T-cell (primary cell): ENCODE measurements around the gene NMRK1. TPM values are rescaled to one million over a fixed set of nuclear protein-coding genes. Genes with fewer than 3 reads are reported as not detected.

Experiments used
- ATAC-seq, 4 experiments: fragments of 200-7000 bp in 3 of 4; fragments of 150-1000 bp in 1 of 4; cut with Tn5 transposase; replicated peaks in 1 of 4; 1 replicate in 3 of 4; 2 replicates in 1 of 4; pipeline ENCODE4 v1.10.0; 2021; ENCODE audit warnings: moderate library complexity in 3 of 4, mild to moderate bottlenecking in 2 of 4, moderate number of reproducible peaks in 1 of 4
- CTCF ChIA-PET, 2 donors: fragments of 300-600 bp; sonication (Branson Sonifier 250); formaldehyde crosslinking; loops; one replicate each; lab custom pipeline; 2022; ENCODE audit warnings: antibody characterized with exemption in 2 of 2; lab: Charles Lee
- POLR2A ChIA-PET, 2 donors: fragments of 300-600 bp; sonication (Branson Sonifier 250); formaldehyde crosslinking; loops; one replicate each; lab custom pipeline; 2022; ENCODE audit warnings: antibody characterized with exemption in 2 of 2; lab: Charles Lee
- DNase-seq, 35 experiments: peaks; one replicate each; pipeline versions ENCODE4 v3.0.0 to v3.0.0-alpha.2; 2013 to 2023
- H3K27ac ChIP-seq: one replicate; pipeline ENCODE4 v1.5.1; 2013; ENCODE audit warnings: low read length
- H3K27me3 ChIP-seq, 2 experiments: replicated peaks in 1 of 2; 1 replicate in 1 of 2; 2 replicates in 1 of 2; pipeline versions ENCODE4 v1.6.1 to v1.7.0; 2013; ENCODE audit warnings: low read length in 1 of 2, mixed read lengths in 1 of 2; ENCODE audit not compliant: control insufficient read depth in 2 of 2, insufficient read depth in 2 of 2; ENCODE audit errors: extremely low read depth in 1 of 2
- H3K36me3 ChIP-seq, 2 donors: 1 replicate in 1 of 2; 2 replicates in 1 of 2; pipeline versions ENCODE4 v1.6.1 to v1.7.0; 2013; ENCODE audit warnings: low read length in 1 of 2; ENCODE audit not compliant: control insufficient read depth in 2 of 2, insufficient read depth in 1 of 2; ENCODE audit errors: extremely low read depth in 1 of 2
- H3K4me1 ChIP-seq, 2 experiments: 1 replicate in 1 of 2; 2 replicates in 1 of 2; pipeline versions ENCODE4 v1.6.1 to v1.7.0; 2013; ENCODE audit warnings: low read length in 2 of 2, mixed read lengths in 1 of 2; ENCODE audit not compliant: insufficient read depth in 2 of 2, control insufficient read depth in 1 of 2; ENCODE audit errors: extremely low read depth in 1 of 2
- H3K4me3 ChIP-seq, 2 donors: 1 replicate in 1 of 2; 2 replicates in 1 of 2; pipeline versions ENCODE4 v1.5.1 to v1.7.0; 2013; ENCODE audit warnings: mild to moderate bottlenecking in 2 of 2, low read length in 1 of 2, moderate library complexity in 1 of 2; ENCODE audit not compliant: control insufficient read depth in 1 of 2; ENCODE audit errors: extremely low read depth in 1 of 2
- H3K9me3 ChIP-seq: 2 replicates; pipeline ENCODE4 v1.7.0; 2013
- H3K27ac Mint-ChIP-seq, 2 donors: one replicate each; pipeline ENCODE4 v1.8.0; 2020 to 2021; ENCODE audit warnings: mild to moderate bottlenecking in 2 of 2, mixed read lengths in 2 of 2
- H3K27me3 Mint-ChIP-seq, 2 donors: one replicate each; pipeline ENCODE4 v1.8.0; 2021 to 2022; ENCODE audit warnings: mixed read lengths in 2 of 2
- H3K36me3 Mint-ChIP-seq: one replicate; pipeline ENCODE4 v1.8.0; 2021; ENCODE audit warnings: mixed read lengths
- H3K4me1 Mint-ChIP-seq, 3 donors: one replicate each; pipeline ENCODE4 v1.8.0; 2020 to 2022; ENCODE audit warnings: mixed read lengths in 3 of 3, mild to moderate bottlenecking in 1 of 3
- H3K4me3 Mint-ChIP-seq, 3 donors: one replicate each; pipeline ENCODE4 v1.8.0; 2020 to 2022; ENCODE audit warnings: mild to moderate bottlenecking in 3 of 3, mixed read lengths in 3 of 3, moderate library complexity in 3 of 3
- H3K9me3 Mint-ChIP-seq, 3 donors: one replicate each; pipeline ENCODE4 v1.8.0; 2020 to 2022; ENCODE audit warnings: mixed read lengths in 3 of 3
- WGBS: methylation state at CpG from one replicate; pipeline ENCODE4 v1.1.5; 2013; ENCODE audit warnings: missing lambda C conversion rate; ENCODE audit not compliant: insufficient coverage; 5-methylcytosine and 5-hydroxymethylcytosine counted together
- total RNA-seq, 35 experiments: library from RNA in 6 of 35; stranded (reverse) in 6 of 35; fragments of 120-200 nt in 1 of 35; gene quantifications; one replicate each; pipeline versions ENCODE4 v1.2.1 to v1.2.4 and lab custom pipeline; 2013 to 2026

Gene NMRK1
- total RNA-seq, 5 donors from 2014 or later (not counting 1 experiment from before 2014, with no cell fraction given) = 61.9 to 91.0 (median 72.6) TPM

DNA sequence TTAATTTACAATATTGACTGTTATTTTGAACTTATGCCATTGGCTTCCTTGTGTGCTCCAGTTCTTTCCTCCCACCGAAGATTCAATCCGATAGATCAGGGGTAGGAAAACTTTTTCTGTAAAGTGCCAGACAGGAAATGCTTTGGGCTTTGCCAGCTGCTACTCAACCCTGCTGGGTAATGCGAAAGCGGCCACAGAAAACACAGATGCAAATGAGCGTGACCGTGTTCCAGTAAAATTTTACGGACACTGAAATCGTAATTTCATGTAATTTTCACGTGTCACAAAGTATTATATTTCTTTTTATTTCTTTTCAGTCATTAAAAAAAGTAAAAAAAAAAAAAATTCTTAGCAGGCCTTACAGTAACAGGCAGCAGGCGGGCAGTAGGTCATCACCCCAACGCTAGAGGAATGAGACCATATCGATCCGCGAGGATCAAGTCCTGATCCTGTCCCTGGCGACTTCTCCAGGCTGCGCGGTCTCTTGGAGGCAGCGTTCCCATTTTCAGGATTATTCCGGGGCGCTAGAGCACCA lies 599 bp downstream of the NMRK1 start:
- Mint-ChIP-seq H3K36me3 (peaks cover 7% of the 10 kb centered on the region), H3K27ac (peak overlapping the region; percentile 95), H3K4me1 (peaks cover 71 to 80% (median 76%) of the 10 kb centered on the region in 3 donors), H3K4me3 (peak overlapping the region; percentile 95 to 96 (median 96)), H3K9me3 (no peaks in the 10 kb centered on the region), H3K27me3 (no peaks in the 10 kb centered on the region)
- Histone ChIP-seq H3K27me3 (no peaks in the 10 kb centered on the region), H3K4me1 (peaks cover 48 to 49% of the 10 kb centered on the region in 2 experiments), H3K4me3 (peak overlapping the region; percentile 92 to 93), H3K36me3 (peaks cover 6 to 9% of the 10 kb centered on the region in 2 donors), H3K9me3 (no peaks in the 10 kb centered on the region), H3K27ac (peak overlapping the region; percentile 90)
- ChIA-PET CTCF (interaction anchor here (0.7 to 2.6 kb wide), 11 partner anchors 11 to 221 kb away, joined by 3 to 10 read pairs (median 5); partner anchors contain the start of genes C9orf40 (in 1 of the 2) and CARNMT1 (in 1 of the 2)), POLR2A (interaction anchor here (0.6 to 4.9 kb wide), 9 partner anchors 33 to 1307 kb away, joined by 3 to 34 read pairs (median 4); partner anchors contain the start of genes CARNMT1 (in 1 of the 2) and RFK (in 1 of the 2))
- no peak for ATAC-seq
- 0% methylated on average over 12 of the region's 20 CpGs for WGBS
- DNase-seq = peak in 29 of 35 experiments; percentile 13 to 76 (median 29)

DNA sequence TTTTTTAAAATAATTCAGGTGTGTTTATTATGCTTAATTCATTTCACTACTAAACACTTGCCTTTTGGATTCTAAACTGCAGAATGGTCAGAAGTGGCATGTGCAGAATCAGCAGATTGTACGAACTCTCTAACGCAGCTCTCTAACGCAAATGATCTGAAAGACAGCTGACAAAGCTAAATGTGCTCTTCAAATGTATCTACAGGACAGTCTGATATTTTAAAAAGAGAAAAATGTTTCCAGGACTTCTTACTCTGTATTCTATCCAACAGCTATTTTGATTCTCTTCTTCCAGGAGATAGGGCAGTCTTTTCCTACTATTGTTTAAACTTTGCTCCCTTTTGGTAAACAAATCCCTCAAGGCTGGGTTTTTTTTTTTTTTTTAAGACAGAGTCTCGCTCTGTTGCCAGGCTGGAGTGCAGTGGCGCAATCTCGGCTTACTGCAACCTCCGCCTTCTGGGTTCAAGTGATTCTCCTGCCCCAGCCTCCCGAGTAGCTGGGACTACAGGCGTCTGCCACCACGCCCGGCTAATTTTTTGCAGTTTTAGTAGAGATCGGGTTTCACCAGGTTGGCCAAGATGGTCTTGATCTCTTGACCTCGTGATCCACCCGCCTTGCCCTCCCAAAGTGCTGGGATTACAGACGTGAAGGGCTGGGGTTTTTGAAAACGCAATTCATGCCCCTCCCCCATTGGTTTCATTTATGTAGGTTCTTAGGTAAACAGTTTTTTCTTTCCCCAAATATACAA lies 1.2 kb downstream of the NMRK1 start:
- Histone ChIP-seq H3K9me3 (no peaks in the 10 kb centered on the region), H3K36me3 (peaks cover 6 to 13% of the 10 kb centered on the region in 2 donors), H3K27ac (peak overlapping the region; percentile 90), H3K4me3 (peak overlapping the region; percentile 92 to 93), H3K27me3 (no peaks in the 10 kb centered on the region), H3K4me1 (peaks cover 44 to 48% of the 10 kb centered on the region in 2 experiments)
- ChIA-PET CTCF (interaction anchor here (0.6 to 2.6 kb wide), 12 partner anchors 11 to 314 kb away, joined by 3 to 9 read pairs (median 4); partner anchors contain the start of gene CARNMT1 (in 1 of the 2)), POLR2A (interaction anchor here (0.6 to 4.9 kb wide), 5 partner anchors 14 to 333 kb away, joined by 3 to 34 read pairs (median 3); partner anchors contain the start of gene CARNMT1 (in 1 of the 2))
- no peaks in the 10 kb centered on the region for H3K9me3 Mint-ChIP-seq
- DNase-seq (peak in 3 of 35 experiments; percentile 3 to 13 (median 7)), ATAC-seq (no peak)
- H3K27me3 Mint-ChIP-seq = no peaks in the 10 kb centered on the region
- H3K27ac Mint-ChIP-seq = peak overlapping the region; percentile 95
- H3K4me3 Mint-ChIP-seq = peak overlapping the region; percentile 95 to 96 (median 96)
- peaks cover 68 to 75% (median 74%) of the 10 kb centered on the region in 3 donors for H3K4me1 Mint-ChIP-seq
- 38% methylated on average over 11 of the region's 16 CpGs for WGBS
- peaks cover 13% of the 10 kb centered on the region for H3K36me3 Mint-ChIP-seq

DNA sequence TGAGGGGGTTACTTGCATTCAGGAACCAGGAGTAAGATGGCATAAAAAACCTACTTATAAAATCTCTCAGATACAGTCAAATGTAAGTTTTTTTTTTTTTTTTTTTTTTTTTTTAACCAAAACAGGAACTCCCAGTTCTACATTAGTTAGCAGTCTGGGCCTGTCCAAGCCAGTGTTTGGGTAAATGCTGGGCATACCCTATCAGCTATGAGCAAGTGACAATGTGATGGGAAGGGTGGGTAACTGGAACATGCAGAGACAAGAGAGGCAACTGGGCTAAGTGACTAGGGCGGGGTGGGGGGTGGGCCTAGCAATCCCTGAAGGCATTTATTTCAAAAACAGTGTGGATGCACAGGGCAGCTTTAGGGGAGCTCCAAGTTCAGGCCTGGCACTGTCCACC lies 2.3 kb downstream of the NMRK1 start:
- Histone ChIP-seq H3K27ac (peak overlapping the region; percentile 90), H3K9me3 (no peaks in the 10 kb centered on the region), H3K36me3 (peaks cover 6 to 24% of the 10 kb centered on the region in 2 donors), H3K4me1 (peaks cover 34 to 39% of the 10 kb centered on the region in 2 experiments), H3K27me3 (no peaks in the 10 kb centered on the region), H3K4me3 (no peak overlapping the region)
- Mint-ChIP-seq H3K27ac (peak overlapping the region; percentile 79 to 95), H3K4me3 (peak overlapping the region; percentile 95 to 96 (median 96)), H3K4me1 (peaks cover 59 to 65% (median 63%) of the 10 kb centered on the region in 3 donors), H3K27me3 (no peaks in the 10 kb centered on the region), H3K36me3 (peaks cover 19% of the 10 kb centered on the region), H3K9me3 (no peaks in the 10 kb centered on the region)
- ATAC-seq = no peak
- WGBS = no CpG with 5 or more reads among the region's 1 CpG
- POLR2A ChIA-PET = interaction anchor here (0.5 to 4.9 kb wide), 4 partner anchors 14 to 63 kb away, joined by 3 to 34 read pairs (median 3); partner anchors contain the start of gene CARNMT1 (in 1 of the 2)
- CTCF ChIA-PET = interaction anchor here (0.6 to 2.6 kb wide), 12 partner anchors 10 to 900 kb away, joined by 3 to 9 read pairs (median 4); partner anchors contain the start of gene CARNMT1 (in 1 of the 2)
- DNase-seq = no peak

DNA sequence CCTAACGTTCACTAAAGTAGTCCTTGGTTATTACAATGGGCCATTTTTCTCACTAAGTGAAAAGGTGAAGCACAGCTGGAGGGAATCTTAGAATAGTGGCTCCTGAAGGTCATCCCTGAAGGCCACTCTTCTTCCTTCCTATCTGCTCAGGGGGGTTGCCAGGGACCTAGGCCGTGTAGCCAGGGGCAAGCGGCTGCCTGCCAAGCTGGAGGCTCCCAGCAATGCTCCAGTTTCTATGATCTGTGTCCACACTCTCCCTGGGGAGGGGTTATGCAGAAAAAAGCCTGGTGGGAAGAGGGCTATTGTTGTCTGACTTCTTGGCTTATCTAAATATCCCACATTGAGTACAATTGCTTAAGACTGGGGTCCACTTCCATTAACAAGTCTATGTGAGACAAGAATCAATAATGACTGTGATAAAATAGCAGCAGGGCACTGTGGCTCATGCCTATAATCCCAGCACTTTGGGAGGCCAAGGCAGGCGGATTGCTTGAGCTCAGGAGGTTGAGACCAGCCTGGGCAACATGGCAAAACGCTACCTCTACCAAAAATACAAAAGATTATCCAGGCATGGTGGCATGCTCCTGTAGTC lies 3.8 kb downstream of the NMRK1 start:
- Mint-ChIP-seq H3K9me3 (no peaks in the 10 kb centered on the region), H3K27me3 (no peaks in the 10 kb centered on the region), H3K4me1 (peaks cover 48 to 56% (median 53%) of the 10 kb centered on the region in 3 donors), H3K36me3 (peaks cover 33% of the 10 kb centered on the region), H3K4me3 (no peak overlapping the region), H3K27ac (peak overlapping the region; percentile 56 to 95)
- no CpG with 5 or more reads among the region's 5 CpGs for WGBS
- Histone ChIP-seq H3K27me3 (no peaks in the 10 kb centered on the region), H3K4me1 (peaks cover 25 to 31% of the 10 kb centered on the region in 2 experiments), H3K9me3 (no peaks in the 10 kb centered on the region), H3K4me3 (no peak overlapping the region), H3K27ac (peak overlapping the region; percentile 43), H3K36me3 (peaks cover 9 to 34% of the 10 kb centered on the region in 2 donors)
- ChIA-PET CTCF (interaction anchor here in 1 of 2 donors (1.1 kb wide), 1 partner anchor 132 kb away, joined by 3 read pairs; the partner anchor contains the start of gene C9orf40), POLR2A (interaction anchor here in 1 of 2 donors (1.0 kb wide), 1 partner anchor 10 kb away, joined by 4 read pairs; no protein-coding TSS in a partner anchor)
- no peak for DNase-seq
- no peak for ATAC-seq

DNA sequence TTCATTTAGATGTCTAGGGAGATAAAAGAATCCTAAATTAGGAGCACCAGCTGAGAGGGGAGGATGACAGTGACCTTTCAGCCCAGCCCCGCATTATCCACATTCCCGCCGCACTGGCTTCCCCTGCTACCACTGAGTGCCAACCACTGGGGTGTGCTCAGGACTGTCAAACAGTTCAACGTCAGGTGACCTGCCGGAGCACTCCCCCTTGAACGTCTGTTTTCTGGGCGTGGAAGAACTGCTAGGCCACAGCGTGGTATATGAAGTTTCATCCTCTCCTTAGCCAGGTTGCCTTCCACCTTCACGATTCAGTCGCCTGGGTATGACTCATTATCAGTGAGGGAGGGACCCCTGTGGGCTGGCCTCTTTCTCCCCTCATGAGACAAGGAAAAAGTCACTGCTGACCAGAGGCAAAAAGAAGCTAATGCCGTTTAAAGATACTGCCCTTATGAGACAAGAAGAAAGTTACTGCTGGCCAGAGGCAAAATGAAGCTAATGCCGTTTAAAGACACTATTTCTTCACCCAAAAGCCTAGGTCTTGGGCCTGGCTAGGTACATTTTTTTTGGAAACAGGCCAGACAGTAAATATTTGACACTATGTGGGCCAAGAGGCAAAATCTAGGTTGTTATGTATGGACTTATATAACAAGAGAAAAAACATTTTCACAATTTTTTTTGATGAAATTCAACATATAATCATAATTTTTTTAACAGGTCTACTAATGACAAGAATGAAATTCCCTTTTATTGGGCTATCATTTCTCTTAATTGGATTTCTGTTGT lies 4.6 kb downstream of the NMRK1 start:
- Histone ChIP-seq H3K27me3 (no peaks in the 10 kb centered on the region), H3K9me3 (no peaks in the 10 kb centered on the region), H3K4me3 (no peak overlapping the region), H3K36me3 (peaks cover 9 to 36% of the 10 kb centered on the region in 2 donors), H3K27ac (peak overlapping the region; percentile 43), H3K4me1 (peaks cover 24 to 31% of the 10 kb centered on the region in 2 experiments)
- 80% methylated on average over 5 of the region's 12 CpGs for WGBS
- peak in 30 of 35 experiments; percentile 13 to 66 (median 28) for DNase-seq
- ATAC-seq = no peak
- Mint-ChIP-seq H3K27me3 (no peaks in the 10 kb centered on the region), H3K4me1 (peaks cover 46 to 53% (median 49%) of the 10 kb centered on the region in 3 donors), H3K4me3 (no peak overlapping the region), H3K36me3 (peaks cover 33% of the 10 kb centered on the region), H3K9me3 (no peaks in the 10 kb centered on the region), H3K27ac (peak overlapping the region; percentile 82 to 95)
- ChIA-PET POLR2A (interaction anchor here in 1 of 2 donors (0.6 to 1.5 kb wide), 3 partner anchors 10 to 1346 kb away, joined by 3 to 4 read pairs (median 3); no protein-coding TSS in a partner anchor), CTCF (interaction anchor here in 1 of 2 donors (1.1 to 1.3 kb wide), 2 partner anchors 102 to 131 kb away, joined by 3 to 5 read pairs; partner anchors contain the start of gene C9orf40)
